ENCODE results near the gene CBR1. TPM values are rescaled to one million over a fixed set of nuclear protein-coding genes. Genes with fewer than 3 reads are reported as not detected.

The CBR1 gene
- total and polyA plus RNA-seq, 10 of the 15 experiments (the other 5 are each of a cell fraction or from before 2014, with no cell fraction given) = 16.9 to 138 (median 57.4) TPM

DNA sequence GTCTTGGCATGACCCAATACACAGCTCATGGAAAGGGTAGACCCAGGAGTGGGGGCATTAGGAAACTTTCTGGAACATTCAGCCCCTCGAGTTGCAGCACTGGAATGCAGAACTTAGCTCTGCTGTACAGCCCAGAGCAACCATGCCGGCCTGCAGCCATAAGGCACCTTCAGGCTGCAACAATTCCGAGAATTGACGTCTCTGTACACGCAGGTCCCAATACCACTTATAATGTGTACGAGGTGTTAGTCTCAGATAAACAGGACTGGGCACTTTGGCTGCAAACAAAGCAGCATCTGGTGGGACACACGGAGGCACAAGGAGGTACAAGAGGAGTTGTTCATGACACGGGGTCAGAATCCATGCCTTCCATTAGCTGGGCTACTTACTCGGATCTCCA lies 7.9 kb downstream of the CBR1 start:
- in situ Hi-C loops (cut with MboI) = no loop called here
- no peaks in the 10 kb centered on the region; the same call in 2 of the 3 replicates for H3K9me3 ChIP-seq (replicated peaks; ENCODE audit: control insufficient read depth, insufficient read depth, low read length)
- WGBS (ENCODE audit: insufficient coverage, insufficient replicate concordance, low lambda C conversion rate, missing lambda C conversion rate) = 82% methylated on average over 9 of the region's 9 CpGs
- no peak for TF ChIP-seq CBFB (IDR thresholded peaks at IDR 0.05; ENCODE audit: low read depth)
- TF ChIP-seq, protein P1, sequence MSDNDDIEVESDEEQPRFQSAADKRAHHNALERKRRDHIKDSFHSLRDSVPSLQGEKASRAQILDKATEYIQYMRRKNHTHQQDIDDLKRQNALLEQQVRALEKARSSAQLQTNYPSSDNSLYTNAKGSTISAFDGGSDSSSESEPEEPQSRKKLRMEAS (IDR thresholded peaks at IDR 0.05; ENCODE audit: low read depth, low read length) = no peak
- no peak for TF ChIP-seq STAT3 (IDR thresholded peaks at IDR 0.05; ENCODE audit: low read depth, low read length)
- TF ChIP-seq JUND (IDR thresholded peaks at IDR 0.05; ENCODE audit: low read depth, low read length) = no peak
- TF ChIP-seq EP300 (IDR thresholded peaks at IDR 0.05; ENCODE audit: borderline replicate concordance in 1 of 2, control insufficient read depth in 1 of 2, low read depth in 2 of 2, low read length in 2 of 2) = no peak
- no TSS peak for BruUV-seq (replicated peaks)
- peak overlapping the region; percentile 74; the same call in 1 of the 2 replicates for H2AFZ ChIP-seq (ENCODE audit: control insufficient read depth, low read depth, low read length)
- peak overlapping the region; percentile 83 for H3K4me2 ChIP-seq (ENCODE audit: control insufficient read depth, insufficient read depth)
- CTCF ChIA-PET = interaction anchor here (1.7 kb wide), 2 partner anchors 10 to 35 kb away, joined by 5 to 8 read pairs; no protein-coding TSS in a partner anchor
- no peaks in the 10 kb centered on the region for H3K27me3 ChIP-seq (replicated peaks in 1 of 2; ENCODE audit: control insufficient read depth in 2 of 2, insufficient read depth in 2 of 2, low read length in 1 of 2)
- no peak overlapping the region for H3K9ac ChIP-seq (ENCODE audit: control insufficient read depth, insufficient read depth, low read length)
- peaks cover 20% of the 10 kb centered on the region for H3K4me1 ChIP-seq (ENCODE audit: control insufficient read depth, insufficient read depth, low read length)
- H3K27ac ChIP-seq (ENCODE audit: control insufficient read depth, insufficient read depth) = no peak overlapping the region
- ATAC-seq = no peak; the same call in 2 of the 3 replicates
- no peaks in the 10 kb centered on the region for H4K20me1 ChIP-seq (ENCODE audit: control insufficient read depth, insufficient read depth)
- RAD21 ChIA-PET (ENCODE audit: unreplicated experiment) = no interaction called here
- no peak for DNase-seq (ENCODE audit: low read depth, low spot score)
- POLR2A ChIA-PET = no interaction called here
- SMC1A ChIA-PET (ENCODE audit: uncharacterized antibody, unreplicated experiment) = interaction anchor here (0.6 to 1.7 kb wide), 3 partner anchors 17 to 87 kb away, joined by 3 to 9 read pairs (median 3); no protein-coding TSS in a partner anchor
- intact Hi-C loops (cut with micrococcal nuclease; ENCODE audit: unreplicated experiment) = no loop called here
- no peak overlapping the region for H3K4me3 ChIP-seq
- no peaks in the 10 kb centered on the region for H3K79me2 ChIP-seq (ENCODE audit: control insufficient read depth, insufficient read depth, low read length)
- no peaks in the 10 kb centered on the region for H3K36me3 ChIP-seq (ENCODE audit: control insufficient read depth in 2 of 2, insufficient read depth in 2 of 2, low read length in 1 of 2)
- FAIRE-seq = no peak

DNA sequence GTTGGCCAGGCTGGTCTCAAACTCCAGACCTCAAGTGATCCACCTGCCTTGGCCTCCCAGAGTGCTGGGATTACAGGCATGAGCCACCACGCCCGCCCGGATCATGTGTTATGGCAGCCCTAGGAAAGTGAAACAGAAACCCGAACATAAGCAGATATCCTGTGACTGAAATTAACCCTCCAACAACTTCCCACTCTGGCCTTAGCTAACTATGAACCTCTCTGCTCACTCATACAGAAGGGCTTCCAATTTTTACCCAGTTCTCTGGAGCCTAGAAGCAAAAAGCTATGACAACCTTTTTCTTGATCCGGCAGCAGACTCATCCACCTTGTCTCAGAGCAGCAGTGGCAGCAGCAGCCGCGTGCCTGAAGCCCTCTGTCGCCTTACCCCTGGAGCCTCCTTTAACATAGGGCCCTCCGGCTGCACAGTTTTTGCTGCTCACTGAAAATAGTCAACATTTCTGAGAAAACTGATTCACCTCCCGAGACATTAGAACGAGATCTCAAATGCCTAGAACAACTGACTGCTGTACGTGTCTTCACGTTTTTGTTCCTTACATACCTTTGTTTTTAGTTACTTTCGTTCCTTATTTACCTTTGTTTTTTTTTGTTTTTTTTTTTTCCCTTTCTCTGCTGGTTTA lies 9.3 kb downstream of the CBR1 start:
- no peaks in the 10 kb centered on the region for H3K27me3 ChIP-seq (replicated peaks in 1 of 2; ENCODE audit: control insufficient read depth in 2 of 2, insufficient read depth in 2 of 2, low read length in 1 of 2)
- BruUV-seq (replicated peaks) = no TSS peak
- H3K9me3 ChIP-seq (replicated peaks; ENCODE audit: control insufficient read depth, insufficient read depth, low read length) = no peaks in the 10 kb centered on the region; the same call in 2 of the 3 replicates
- ChIA-PET POLR2A (interaction anchor here (0.5 kb wide), 1 partner anchor 17 kb away, joined by 9 read pairs; no protein-coding TSS in a partner anchor), RAD21 (ENCODE audit: unreplicated experiment) (no interaction called here), CTCF (interaction anchor here (1.7 kb wide), 2 partner anchors 9 to 34 kb away, joined by 5 to 8 read pairs; no protein-coding TSS in a partner anchor), SMC1A (ENCODE audit: uncharacterized antibody, unreplicated experiment) (no interaction called here)
- DNase-seq (ENCODE audit: low read depth, low spot score) (no peak), FAIRE-seq (peak; percentile 18), ATAC-seq (peak; percentile 75)
- no peak overlapping the region for H3K4me3 ChIP-seq
- H3K9ac ChIP-seq (ENCODE audit: control insufficient read depth, insufficient read depth, low read length) = no peak overlapping the region
- H3K4me2 ChIP-seq (ENCODE audit: control insufficient read depth, insufficient read depth) = no peak overlapping the region; the same call in 1 of the 2 replicates
- TF ChIP-seq, protein P2, sequence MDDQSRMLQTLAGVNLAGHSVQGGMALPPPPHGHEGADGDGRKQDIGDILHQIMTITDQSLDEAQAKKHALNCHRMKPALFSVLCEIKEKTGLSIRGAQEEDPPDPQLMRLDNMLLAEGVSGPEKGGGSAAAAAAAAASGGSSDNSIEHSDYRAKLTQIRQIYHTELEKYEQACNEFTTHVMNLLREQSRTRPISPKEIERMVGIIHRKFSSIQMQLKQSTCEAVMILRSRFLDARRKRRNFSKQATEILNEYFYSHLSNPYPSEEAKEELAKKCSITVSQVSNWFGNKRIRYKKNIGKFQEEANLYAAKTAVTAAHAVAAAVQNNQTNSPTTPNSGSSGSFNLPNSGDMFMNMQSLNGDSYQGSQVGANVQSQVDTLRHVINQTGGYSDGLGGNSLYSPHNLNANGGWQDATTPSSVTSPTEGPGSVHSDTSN (IDR thresholded peaks at IDR 0.05; ENCODE audit: insufficient replicate concordance, low read depth, low read length) = no peak
- TF ChIP-seq YY1 (IDR thresholded peaks at IDR 0.05; ENCODE audit: low read depth, low read length) (no peak), MXI1 (IDR thresholded peaks at IDR 0.05; ENCODE audit: low read depth, low read length) (no peak), EED (IDR thresholded peaks at IDR 0.05; ENCODE audit: low read depth) (0 out of 2 replicates have a peak, but pooled peaks have one; percentile 17), CBFB (IDR thresholded peaks at IDR 0.05; ENCODE audit: low read depth) (no peak), CHD2 (IDR thresholded peaks at IDR 0.05; ENCODE audit: borderline replicate concordance, low read depth, low read length) (no peak)
- peaks cover 20% of the 10 kb centered on the region for H3K4me1 ChIP-seq (ENCODE audit: control insufficient read depth, insufficient read depth, low read length)
- H4K20me1 ChIP-seq (ENCODE audit: control insufficient read depth, insufficient read depth) = no peaks in the 10 kb centered on the region
- intact Hi-C loops (cut with micrococcal nuclease; ENCODE audit: unreplicated experiment) = no loop called here
- H3K79me2 ChIP-seq (ENCODE audit: control insufficient read depth, insufficient read depth, low read length) = no peaks in the 10 kb centered on the region
- peak overlapping the region; percentile 65 for H2AFZ ChIP-seq (ENCODE audit: control insufficient read depth, low read depth, low read length)
- in situ Hi-C loops (cut with MboI) = no loop called here
- H3K27ac ChIP-seq (ENCODE audit: control insufficient read depth, insufficient read depth) = peak overlapping the region; percentile 27; the same call in 1 of the 2 replicates
- WGBS (ENCODE audit: insufficient coverage, insufficient replicate concordance, low lambda C conversion rate, missing lambda C conversion rate) = 67% methylated on average over 14 of the region's 14 CpGs
- no peaks in the 10 kb centered on the region for H3K36me3 ChIP-seq (ENCODE audit: control insufficient read depth in 2 of 2, insufficient read depth in 2 of 2, low read length in 1 of 2)
